Ovary (tissue), 9 donors: Measurements from ENCODE around the gene MARK3. TPM values are rescaled to one million over a fixed set of nuclear protein-coding genes. Genes with fewer than 3 reads are reported as not detected.

Experiments
- DNase-seq, 5 donors: peaks; one replicate each; pipeline ENCODE4 v3.0.0-alpha.2; 2019 to 2020
- H3K27ac ChIP-seq, 2 donors: fragments of 200-600 bp; one replicate each; pipeline versions ENCODE4 v1.5.1 to v1.8.0; 2019 to 2022
- H3K27me3 ChIP-seq: fragments of 200-600 bp; one replicate; pipeline ENCODE4 v1.8.0; 2022
- H3K36me3 ChIP-seq: fragments of 200-600 bp; sonication (generic); one replicate; pipeline ENCODE4 v1.5.1; 2019
- H3K4me1 ChIP-seq: one replicate; pipeline ENCODE4 v1.8.1; 2013; ENCODE audit warnings: mild to moderate bottlenecking, moderate library complexity; ENCODE audit not compliant: insufficient read depth
- H3K4me3 ChIP-seq: fragments of 200-600 bp; sonication (generic); one replicate; pipeline ENCODE4 v1.5.1; 2017
- H3K9me3 ChIP-seq, 2 donors: fragments of 200-600 bp in 1 of 2; sonication (generic) in 1 of 2; one replicate each; pipeline versions ENCODE4 v1.5.1 to v1.8.1; 2013 to 2019; ENCODE audit warnings: mild to moderate bottlenecking in 1 of 2, moderate library complexity in 1 of 2
- EP300 ChIP-seq: sonication (generic); formaldehyde crosslinking; IDR thresholded peaks from one replicate; pipeline ENCODE4 v1.6.1; 2017; ENCODE audit warnings: antibody characterized with exemption
- POLR2A ChIP-seq: fragments of 450-650 bp; IDR thresholded peaks from one replicate; pipeline ENCODE4 v1.6.1; 2017; ENCODE audit warnings: antibody characterized with exemption, mild to moderate bottlenecking, moderate library complexity
- WGBS, 3 donors: extraction: QIAGEN DNeasy Blood & Tissue Kit in 1 of 3; methylation state at CpG; one replicate each; pipeline versions ENCODE4 v1.1.5 to v1.1.7; 2013 to 2017; 5-methylcytosine and 5-hydroxymethylcytosine counted together
- intact Hi-C, 4 donors: fragments of 100-400 bp; cut with DNase I; formaldehyde crosslinking; loops; one replicate each; pipeline versions ENCODE4 v1.11.0 to v1.15.1; 2022 to 2023
- polyA plus RNA-seq, 2 donors: library from polyadenylated mRNA; stranded (reverse); fragments of 200-250 nt in 1 of 2; fragments of 350-450 nt in 1 of 2; fragmentation: Illumina TruSeq in 1 of 2; extraction: RNeasy Lipid Tissue Mini Kit (QIAGEN cat#74804) in 1 of 2; gene quantifications; one replicate each; pipeline ENCODE4 v1.2.3, GENCODE V29; 2013 to 2014
- total RNA-seq, 7 donors: library from RNA; depleted of rRNA in 2 of 7; stranded (reverse); fragments of >200 nt in 2 of 7; fragmentation: NEBNext Ultra II Directional in 3 of 7; extraction: Animal tissue kit (Norgen Biotek cat#: 25700) in 3 of 7; gene quantifications; one replicate each; pipeline versions ENCODE4 v1.1.0 to v1.2.4, GENCODE V29; 2016 to 2023
- TF ChIP-seq, protein P1 (sequence below), 3 donors: fragments of 450-650 bp in 2 of 3; fragments of 200-600 bp in 1 of 3; IDR thresholded peaks; one replicate each; pipeline versions ENCODE4 v1.5.1 to v1.8.0; 2016 to 2022; ENCODE audit warnings: antibody characterized with exemption in 3 of 3, mild to moderate bottlenecking in 1 of 3
- donor health status: DM: no; HTN: no; CAD: no; lungs with moderate emphysema.
- donor health status: DM: no; HTN: no; CAD: no.
- donor health status: Bipolar disorder and iron deficiency.
- donor health status: DM: yes; HTN: yes; CAD: no.
- donor health status: DM: no; HTN: no; CAD: no.
- donor health status: DM: yes; HTN: yes; CAD: no.

MARK3 gene
- total and polyA plus RNA-seq, 9 donors = 46.4 to 110 (median 71.1) TPM

DNA sequence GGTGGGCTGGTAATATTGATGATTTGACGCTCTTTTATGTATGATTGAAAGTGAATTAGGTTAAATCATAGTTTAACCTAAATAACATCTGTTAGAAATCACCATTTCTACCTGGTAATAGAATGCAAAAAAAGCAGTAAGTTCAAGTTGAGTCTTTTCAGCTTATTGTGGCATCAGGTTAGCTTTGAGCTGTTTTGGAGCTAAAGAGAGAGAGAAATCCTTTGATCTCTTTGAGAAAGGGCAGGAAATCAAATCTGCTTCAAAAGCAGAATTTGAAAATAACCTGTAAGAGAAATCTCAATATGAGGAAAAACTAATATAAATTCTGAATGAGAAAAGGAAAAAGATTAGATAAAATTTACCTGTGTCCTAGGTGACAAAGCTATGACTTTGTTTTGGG is 75.2 kb downstream of the MARK3 start:
- TF ChIP-seq EP300 (no peak), POLR2A (no peak)
- TF ChIP-seq, protein P1, sequence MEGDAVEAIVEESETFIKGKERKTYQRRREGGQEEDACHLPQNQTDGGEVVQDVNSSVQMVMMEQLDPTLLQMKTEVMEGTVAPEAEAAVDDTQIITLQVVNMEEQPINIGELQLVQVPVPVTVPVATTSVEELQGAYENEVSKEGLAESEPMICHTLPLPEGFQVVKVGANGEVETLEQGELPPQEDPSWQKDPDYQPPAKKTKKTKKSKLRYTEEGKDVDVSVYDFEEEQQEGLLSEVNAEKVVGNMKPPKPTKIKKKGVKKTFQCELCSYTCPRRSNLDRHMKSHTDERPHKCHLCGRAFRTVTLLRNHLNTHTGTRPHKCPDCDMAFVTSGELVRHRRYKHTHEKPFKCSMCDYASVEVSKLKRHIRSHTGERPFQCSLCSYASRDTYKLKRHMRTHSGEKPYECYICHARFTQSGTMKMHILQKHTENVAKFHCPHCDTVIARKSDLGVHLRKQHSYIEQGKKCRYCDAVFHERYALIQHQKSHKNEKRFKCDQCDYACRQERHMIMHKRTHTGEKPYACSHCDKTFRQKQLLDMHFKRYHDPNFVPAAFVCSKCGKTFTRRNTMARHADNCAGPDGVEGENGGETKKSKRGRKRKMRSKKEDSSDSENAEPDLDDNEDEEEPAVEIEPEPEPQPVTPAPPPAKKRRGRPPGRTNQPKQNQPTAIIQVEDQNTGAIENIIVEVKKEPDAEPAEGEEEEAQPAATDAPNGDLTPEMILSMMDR (IDR thresholded peaks at IDR 0.05) = no peak
- intact Hi-C loops = no loop called here
- no peak overlapping the region for H3K27ac ChIP-seq
- no peaks in the 10 kb centered on the region for H3K27me3 ChIP-seq
- H3K4me1 ChIP-seq = peaks cover 2% of the 10 kb centered on the region
- no peaks in the 10 kb centered on the region for H3K9me3 ChIP-seq
- H3K4me3 ChIP-seq = no peak overlapping the region
- DNase-seq = no peak
- 97 to 100% (median 100%) methylated on average over 1 of the region's 1 CpG for WGBS, 3 donors
- no peaks in the 10 kb centered on the region for H3K36me3 ChIP-seq

DNA sequence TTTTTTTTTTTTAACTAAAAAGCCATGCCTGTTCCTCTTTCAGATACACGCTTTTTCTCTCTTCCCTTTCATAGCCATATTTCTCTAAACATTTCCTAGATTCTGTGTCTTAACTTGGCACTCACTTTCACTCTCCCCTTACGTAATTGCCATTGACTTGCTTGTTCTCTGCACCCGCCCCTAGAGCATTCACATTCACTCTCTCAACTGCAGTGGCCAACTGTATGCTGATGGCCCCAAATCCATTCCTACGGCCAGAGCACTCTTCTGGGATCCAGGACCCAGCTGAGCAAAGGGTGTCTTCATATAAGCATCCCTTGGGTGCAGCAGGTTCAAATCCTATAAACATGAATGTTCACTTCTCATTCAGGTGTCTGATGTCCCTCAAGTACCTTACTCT is 77.9 kb downstream of the MARK3 start:
- no peaks in the 10 kb centered on the region for H3K36me3 ChIP-seq
- H3K27ac ChIP-seq = no peak overlapping the region
- intact Hi-C loops = no loop called here
- DNase-seq = no peak
- H3K4me3 ChIP-seq = no peak overlapping the region
- 80 to 90% (median 86%) methylated on average over 4 of the region's 4 CpGs for WGBS, 3 donors
- no peaks in the 10 kb centered on the region for H3K27me3 ChIP-seq
- H3K4me1 ChIP-seq = no peaks in the 10 kb centered on the region
- H3K9me3 ChIP-seq = no peaks in the 10 kb centered on the region
- TF ChIP-seq POLR2A = no peak
- TF ChIP-seq EP300 = no peak
- TF ChIP-seq, protein P1 (IDR thresholded peaks at IDR 0.05) = no peak

DNA sequence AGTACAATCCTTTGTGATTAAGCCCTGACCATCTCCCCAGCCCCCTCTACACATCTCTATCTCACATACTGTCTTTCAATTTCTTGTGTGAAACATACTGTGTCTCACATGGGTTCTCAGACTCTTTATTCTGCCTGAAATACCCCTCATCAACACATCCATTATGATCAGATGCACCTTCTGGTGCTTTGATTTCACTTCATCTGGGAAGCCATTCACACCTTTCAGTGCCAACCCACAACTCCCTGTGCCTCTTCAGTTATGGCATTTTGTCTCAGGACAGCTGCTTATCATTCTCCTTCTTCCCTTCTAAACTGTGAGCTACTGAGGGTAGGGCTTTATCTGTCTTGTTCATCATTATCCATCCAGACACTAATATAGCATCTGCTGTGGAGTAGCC is 78.6 kb downstream of the MARK3 start:
- Histone ChIP-seq H3K4me1 (no peaks in the 10 kb centered on the region), H3K9me3 (no peaks in the 10 kb centered on the region), H3K27me3 (no peaks in the 10 kb centered on the region), H3K27ac (no peak overlapping the region), H3K4me3 (no peak overlapping the region), H3K36me3 (no peaks in the 10 kb centered on the region)
- TF ChIP-seq, protein P1 (IDR thresholded peaks at IDR 0.05) = no peak
- TF ChIP-seq POLR2A (no peak), EP300 (no peak)
- intact Hi-C loops = no loop called here
- no peak for DNase-seq

DNA sequence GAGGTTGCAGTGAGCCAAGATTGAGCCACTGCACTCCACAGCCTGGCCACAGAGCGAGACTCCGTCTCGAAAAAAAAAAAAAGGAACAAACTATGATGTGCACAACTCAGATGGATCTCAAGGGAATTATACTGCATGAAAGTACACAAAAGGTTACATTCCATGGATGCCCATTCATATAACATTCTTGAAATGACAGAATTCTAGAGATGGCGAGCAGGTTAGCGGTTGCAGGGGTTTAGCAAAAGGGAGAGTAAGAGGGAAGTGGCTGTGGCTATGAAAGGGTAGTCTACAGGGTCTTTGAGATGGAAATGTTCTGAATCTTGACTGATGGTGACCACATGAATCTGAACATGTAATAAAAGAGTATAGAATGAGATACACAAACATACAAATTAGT is 87.7 kb downstream of the MARK3 start:
- Histone ChIP-seq H3K27ac (no peak overlapping the region), H3K36me3 (no peaks in the 10 kb centered on the region), H3K9me3 (no peaks in the 10 kb centered on the region), H3K4me1 (no peaks in the 10 kb centered on the region), H3K27me3 (no peaks in the 10 kb centered on the region), H3K4me3 (no peak overlapping the region)
- no peak for TF ChIP-seq POLR2A
- TF ChIP-seq, protein P1 (IDR thresholded peaks at IDR 0.05) = no peak
- no peak for TF ChIP-seq EP300
- no peak for DNase-seq
- WGBS, 3 donors = 88 to 95% (median 94%) methylated on average over 5 of the region's 5 CpGs
- intact Hi-C loops = no loop called here

DNA sequence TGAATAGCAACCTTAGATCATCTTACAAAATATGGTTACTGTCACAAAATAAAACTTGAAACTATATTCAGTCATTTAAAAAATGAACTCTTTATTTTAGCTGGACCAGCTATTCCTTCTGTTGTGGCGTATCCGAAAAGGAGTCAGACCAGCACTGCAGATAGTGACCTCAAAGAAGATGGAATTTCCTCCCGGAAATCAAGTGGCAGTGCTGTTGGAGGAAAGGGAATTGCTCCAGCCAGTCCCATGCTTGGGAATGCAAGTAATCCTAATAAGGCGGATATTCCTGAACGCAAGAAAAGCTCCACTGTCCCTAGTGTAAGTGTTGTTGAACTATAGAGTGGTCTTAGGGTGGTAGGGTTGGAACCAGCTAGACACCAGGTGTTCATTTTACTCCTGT is 89.7 kb downstream of the MARK3 start:
- no peak for DNase-seq
- intact Hi-C loops = no loop called here
- H3K27ac ChIP-seq = no peak overlapping the region
- 91 to 94% (median 94%) methylated on average over 5 of the region's 5 CpGs for WGBS, 3 donors
- H3K4me1 ChIP-seq = no peaks in the 10 kb centered on the region
- TF ChIP-seq, protein P1 (IDR thresholded peaks at IDR 0.05) = no peak
- TF ChIP-seq POLR2A = no peak
- TF ChIP-seq EP300 = no peak
- no peak overlapping the region for H3K4me3 ChIP-seq
- no peaks in the 10 kb centered on the region for H3K36me3 ChIP-seq
- H3K9me3 ChIP-seq = no peaks in the 10 kb centered on the region
- H3K27me3 ChIP-seq = no peaks in the 10 kb centered on the region
